Measurements from ENCODE around the gene MINDY3. TPM values are rescaled to one million over a fixed set of nuclear protein-coding genes. Genes with fewer than 3 reads are reported as not detected.

The MINDY3 gene
- total RNA-seq, 1 donor from 2014 or later = 26.3 TPM

- H3K4me1 Mint-ChIP-seq (ENCODE audit: unreplicated experiment) = peaks cover 5% of the 10 kb centered on the region
- no peak overlapping the region for H3K4me3 Mint-ChIP-seq
- peaks cover 7% of the 10 kb centered on the region for H3K27me3 Mint-ChIP-seq
- TF ChIP-seq CTCF (conservative IDR thresholded peaks at IDR 0.05) = no peak
- no peak overlapping the region for H3K27ac Mint-ChIP-seq
- DNase-seq (ENCODE audit: extremely low spot score, unreplicated experiment) = no peak
- no peaks in the 10 kb centered on the region for H3K9me3 Mint-ChIP-seq
- H3K36me3 Mint-ChIP-seq = no peaks in the 10 kb centered on the region
Measured at GRCh38 chr10:15740261-15740660, 120.0 kb downstream of the MINDY3 start.

GRCh38 chr10:15739254-15739970 is 120.9 kb downstream of the MINDY3 start:
- no peaks in the 10 kb centered on the region for H3K9me3 Mint-ChIP-seq
- no peak overlapping the region for H3K27ac Mint-ChIP-seq
- no peak overlapping the region for H3K4me3 Mint-ChIP-seq
- H3K36me3 Mint-ChIP-seq = no peaks in the 10 kb centered on the region
- DNase-seq (ENCODE audit: extremely low spot score, unreplicated experiment) = no peak
- TF ChIP-seq CTCF (conservative IDR thresholded peaks at IDR 0.05) = no peak
- peaks cover 5% of the 10 kb centered on the region for H3K4me1 Mint-ChIP-seq (ENCODE audit: unreplicated experiment)
- H3K27me3 Mint-ChIP-seq = peaks cover 5% of the 10 kb centered on the region

- H3K9me3 Mint-ChIP-seq = peaks cover 4% of the 10 kb centered on the region
- H3K4me3 Mint-ChIP-seq = no peak overlapping the region
- DNase-seq (ENCODE audit: extremely low spot score, unreplicated experiment) = no peak
- no peak overlapping the region for H3K27ac Mint-ChIP-seq
- H3K27me3 Mint-ChIP-seq = peaks cover 3% of the 10 kb centered on the region
- peaks cover 5% of the 10 kb centered on the region for H3K4me1 Mint-ChIP-seq (ENCODE audit: unreplicated experiment)
- H3K36me3 Mint-ChIP-seq = no peaks in the 10 kb centered on the region
- no peak for TF ChIP-seq CTCF (conservative IDR thresholded peaks at IDR 0.05)
Measured at GRCh38 chr10:15738270-15738925, 121.9 kb downstream of the MINDY3 start.

GRCh38 chr10:15737656-15738055 is 122.7 kb downstream of the MINDY3 start:
- TF ChIP-seq CTCF (conservative IDR thresholded peaks at IDR 0.05) = no peak
- Mint-ChIP-seq H3K27me3 (peaks cover 3% of the 10 kb centered on the region), H3K9me3 (peaks cover 4% of the 10 kb centered on the region), H3K27ac (no peak overlapping the region), H3K4me3 (no peak overlapping the region), H3K4me1 (ENCODE audit: unreplicated experiment) (peaks cover 5% of the 10 kb centered on the region), H3K36me3 (no peaks in the 10 kb centered on the region)
- no peak for DNase-seq (ENCODE audit: extremely low spot score, unreplicated experiment)

- Mint-ChIP-seq H3K4me1 (ENCODE audit: unreplicated experiment) (peaks cover 5% of the 10 kb centered on the region), H3K9me3 (peaks cover 4% of the 10 kb centered on the region), H3K4me3 (no peak overlapping the region), H3K27me3 (peaks cover 3% of the 10 kb centered on the region), H3K27ac (no peak overlapping the region), H3K36me3 (no peaks in the 10 kb centered on the region)
- TF ChIP-seq CTCF (conservative IDR thresholded peaks at IDR 0.05) = no peak
- no peak for DNase-seq (ENCODE audit: extremely low spot score, unreplicated experiment)
Measured at GRCh38 chr10:15735763-15736162, 124.5 kb downstream of the MINDY3 start.
